Osteoblast (primary cell): ENCODE data around the gene SLC22A25. TPM values are rescaled to one million over a fixed set of nuclear protein-coding genes. Genes with fewer than 3 reads are reported as not detected.

Experiments used
- DNase-seq: peaks from one replicate; pipeline ENCODE4 v3.0.0; 2011; ENCODE audit warnings: low spot score, mixed read lengths; ENCODE audit not compliant: insufficient read length; ENCODE audit errors: missing footprints
- H2AFZ ChIP-seq: 2 replicates; pipeline ENCODE4 v1.6.0; 2011; ENCODE audit warnings: mild to moderate bottlenecking, low read length
- H3K27ac ChIP-seq: 2 replicates; pipeline ENCODE4 v1.5.1; 2011; ENCODE audit warnings: mild to moderate bottlenecking, low read depth, low read length, moderate library complexity
- H3K27me3 ChIP-seq: 2 replicates; pipeline ENCODE4 v1.6.0; 2012; ENCODE audit warnings: mild to moderate bottlenecking, control low read depth, inconsistent platforms, low read length, moderate library complexity; ENCODE audit not compliant: insufficient read depth
- H3K36me3 ChIP-seq: 2 replicates; pipeline ENCODE4 v1.5.1; 2011; ENCODE audit warnings: mild to moderate bottlenecking, low read length, control low read depth, moderate library complexity; ENCODE audit not compliant: insufficient read depth
- H3K4me1 ChIP-seq: 2 replicates; pipeline ENCODE4 v1.5.1; 2011; ENCODE audit warnings: mild to moderate bottlenecking, low read length, control low read depth, moderate library complexity; ENCODE audit not compliant: insufficient read depth
- H3K4me2 ChIP-seq: 2 replicates; pipeline ENCODE4 v1.6.0; 2011; ENCODE audit warnings: mild to moderate bottlenecking, low read length; ENCODE audit not compliant: insufficient read depth
- H3K4me3 ChIP-seq: fragments of 200-600 bp; sonication (generic); 3 replicates; pipeline ENCODE4 v1.5.1; 2012; ENCODE audit warnings: mild to moderate bottlenecking, low read length, inconsistent platforms; ENCODE audit not compliant: insufficient read depth
- H3K79me2 ChIP-seq: 2 replicates; pipeline ENCODE4 v1.6.0; 2012; ENCODE audit warnings: mild to moderate bottlenecking, low read length, control low read depth, inconsistent platforms; ENCODE audit not compliant: insufficient read depth
- H3K9me3 ChIP-seq: 2 replicates; pipeline ENCODE4 v1.5.1; 2011; ENCODE audit warnings: low read depth, low read length, control low read depth
- H4K20me1 ChIP-seq: 2 replicates; pipeline ENCODE4 v1.6.0; 2012; ENCODE audit warnings: mild to moderate bottlenecking, low read length, control low read depth; ENCODE audit not compliant: insufficient read depth
- CTCF ChIP-seq: IDR thresholded peaks from 2 replicates; pipeline ENCODE4 v1.5.1; 2011; ENCODE audit warnings: mild to moderate bottlenecking, low read depth, low read length, moderate library complexity; ENCODE audit errors: extremely low read depth
- total RNA-seq: library from RNA; depleted of rRNA; stranded (reverse); fragments of >200 nt; gene quantifications from 2 replicates; pipeline ENCODE4 v1.2.3, GENCODE V29; 2012

The SLC22A25 gene
- total RNA-seq, 1 donor = not detected

DNA sequence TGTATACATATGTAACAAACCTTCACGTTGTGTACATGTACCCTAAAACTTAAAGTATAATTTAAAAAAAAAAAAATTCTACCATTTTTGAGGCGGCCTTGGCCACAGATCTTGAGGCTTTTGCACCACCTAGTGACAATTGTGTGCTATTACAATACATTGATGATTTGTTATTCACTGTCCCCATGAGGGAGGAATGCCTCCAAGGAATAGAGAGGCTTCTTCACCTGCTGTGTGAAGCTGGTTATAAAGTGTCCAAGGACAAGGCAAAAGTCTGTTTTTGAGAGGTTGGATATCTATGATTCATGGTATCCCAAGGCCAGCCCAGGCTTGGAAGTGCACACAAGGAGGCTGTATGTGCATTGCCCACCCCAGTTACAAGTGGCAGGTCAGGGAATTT is 30.7 kb downstream of the SLC22A25 start:
- Histone ChIP-seq H3K27me3 (no peaks in the 10 kb centered on the region), H3K36me3 (no peaks in the 10 kb centered on the region), H3K4me3 (no peak overlapping the region), H3K9me3 (no peaks in the 10 kb centered on the region), H4K20me1 (no peaks in the 10 kb centered on the region), H3K4me1 (no peaks in the 10 kb centered on the region), H2AFZ (no peak overlapping the region), H3K27ac (no peak overlapping the region), H3K4me2 (no peak overlapping the region), H3K79me2 (no peaks in the 10 kb centered on the region)
- TF ChIP-seq CTCF = peak; percentile 58
- DNase-seq = peak; percentile 48

- Histone ChIP-seq H4K20me1 (no peaks in the 10 kb centered on the region), H3K79me2 (no peaks in the 10 kb centered on the region), H3K27me3 (no peaks in the 10 kb centered on the region), H2AFZ (no peak overlapping the region), H3K4me2 (no peak overlapping the region), H3K9me3 (no peaks in the 10 kb centered on the region), H3K36me3 (no peaks in the 10 kb centered on the region), H3K4me1 (no peaks in the 10 kb centered on the region), H3K27ac (no peak overlapping the region), H3K4me3 (no peak overlapping the region)
- DNase-seq = no peak
- TF ChIP-seq CTCF = no peak
These were observed 33.3 kb downstream of the SLC22A25 start for GRCh38 chr11:63210111-63210510.

Other genes starting within 250 kb of the SLC22A25 start
- not detected in 2 replicates for gene SLC22A8, start 227.8 kb downstream of the SLC22A25 start, total RNA-seq
- gene SLC22A24, start 99.4 kb downstream of the SLC22A25 start, total RNA-seq = not detected in 2 replicates
- gene SLC22A9, start 126.2 kb upstream of the SLC22A25 start, total RNA-seq = not detected in 2 replicates
- gene PLAAT5, start 247.6 kb upstream of the SLC22A25 start, total RNA-seq = not detected in 2 replicates